Nephron progenitor cell (in vitro differentiated cells): ENCODE data around the gene SLC6A20.

Source experiments
- DNase-seq: peaks from one replicate; pipeline ENCODE4 v3.0.0; 2021
- H3K27ac Mint-ChIP-seq: 2 replicates; pipeline ENCODE4 v1.8.0; 2021; ENCODE audit warnings: mild to moderate bottlenecking, moderate library complexity, mixed read lengths
- H3K27me3 Mint-ChIP-seq: 2 replicates; pipeline ENCODE4 v1.8.0; 2021; ENCODE audit warnings: mild to moderate bottlenecking, low read depth, mixed read lengths; ENCODE audit not compliant: poor library complexity
- H3K36me3 Mint-ChIP-seq: 2 replicates; pipeline ENCODE4 v1.8.0; 2021; ENCODE audit warnings: low read depth, mixed read lengths
- H3K4me1 Mint-ChIP-seq: 2 replicates; pipeline ENCODE4 v1.8.0; 2021; ENCODE audit warnings: mixed read lengths
- H3K4me3 Mint-ChIP-seq: 2 replicates; pipeline ENCODE4 v1.8.0; 2021; ENCODE audit warnings: mild to moderate bottlenecking, moderate library complexity, mixed read lengths
- H3K9me3 Mint-ChIP-seq: 2 replicates; pipeline ENCODE4 v1.8.0; 2021; ENCODE audit warnings: mild to moderate bottlenecking, moderate library complexity, mixed read lengths
- CTCF ChIP-seq: fragments of 200-600 bp; sonication (generic); IDR thresholded peaks from 2 replicates; pipeline ENCODE4 v1.5.0; 2021; ENCODE audit warnings: antibody characterized with exemption

Gene SLC6A20

GRCh38 chr3:45781271-45781670 is 15.1 kb downstream of the SLC6A20 start:
- peaks cover 7% of the 10 kb centered on the region for H3K9me3 Mint-ChIP-seq
- H3K36me3 Mint-ChIP-seq = no peaks in the 10 kb centered on the region
- H3K4me1 Mint-ChIP-seq = peaks cover 9% of the 10 kb centered on the region
- no peak for DNase-seq
- TF ChIP-seq CTCF = no peak
- H3K4me3 Mint-ChIP-seq = no peak overlapping the region
- peaks cover 3% of the 10 kb centered on the region for H3K27me3 Mint-ChIP-seq
- H3K27ac Mint-ChIP-seq = no peak overlapping the region

- H3K27me3 Mint-ChIP-seq = peaks cover 6% of the 10 kb centered on the region
- TF ChIP-seq CTCF = no peak
- H3K4me3 Mint-ChIP-seq = no peak overlapping the region
- no peak for DNase-seq
- H3K4me1 Mint-ChIP-seq = peaks cover 9% of the 10 kb centered on the region
- H3K27ac Mint-ChIP-seq = no peak overlapping the region
- no peaks in the 10 kb centered on the region for H3K36me3 Mint-ChIP-seq
- H3K9me3 Mint-ChIP-seq = peaks cover 7% of the 10 kb centered on the region
These were observed 16.3 kb downstream of the SLC6A20 start for GRCh38 chr3:45779746-45780735.

- Mint-ChIP-seq H3K27me3 (peaks cover 10% of the 10 kb centered on the region), H3K27ac (no peak overlapping the region), H3K4me1 (peaks cover 9% of the 10 kb centered on the region), H3K36me3 (no peaks in the 10 kb centered on the region), H3K9me3 (no peaks in the 10 kb centered on the region), H3K4me3 (no peak overlapping the region)
- no peak for TF ChIP-seq CTCF
- no peak for DNase-seq
These were observed 17.6 kb downstream of the SLC6A20 start for GRCh38 chr3:45778761-45779201.

GRCh38 chr3:45777746-45778386 is 18.5 kb downstream of the SLC6A20 start:
- peaks cover 9% of the 10 kb centered on the region for H3K4me1 Mint-ChIP-seq
- DNase-seq = no peak
- H3K27ac Mint-ChIP-seq = no peak overlapping the region
- no peak overlapping the region for H3K4me3 Mint-ChIP-seq
- H3K27me3 Mint-ChIP-seq = peaks cover 12% of the 10 kb centered on the region
- no peaks in the 10 kb centered on the region for H3K36me3 Mint-ChIP-seq
- no peak for TF ChIP-seq CTCF
- no peaks in the 10 kb centered on the region for H3K9me3 Mint-ChIP-seq

GRCh38 chr3:45777111-45777745 is 19.1 kb downstream of the SLC6A20 start:
- Mint-ChIP-seq H3K9me3 (no peaks in the 10 kb centered on the region), H3K36me3 (no peaks in the 10 kb centered on the region), H3K27me3 (peaks cover 16% of the 10 kb centered on the region), H3K4me3 (no peak overlapping the region), H3K4me1 (peaks cover 9% of the 10 kb centered on the region), H3K27ac (no peak overlapping the region)
- no peak for TF ChIP-seq CTCF
- no peak for DNase-seq
